Breast epithelium (tissue), 3 donors: ENCODE results near the gene CISTR.

Experiments
- POLR2A ChIP-seq: fragments of 450-650 bp; IDR thresholded peaks from one replicate; pipeline ENCODE4 v1.6.1; 2016; ENCODE audit warnings: antibody characterized with exemption, mild to moderate bottlenecking, moderate library complexity
- POLR2AphosphoS5 ChIP-seq, 3 donors: sonication (generic); formaldehyde crosslinking; IDR thresholded peaks; one replicate each; pipeline ENCODE4 v1.6.1; 2017; ENCODE audit warnings: antibody characterized with exemption in 3 of 3
- TF ChIP-seq, protein P1 (sequence below), 3 donors: fragments of 450-650 bp; IDR thresholded peaks; one replicate each; pipeline ENCODE4 v1.5.1; 2016 to 2017; ENCODE audit warnings: antibody characterized with exemption in 3 of 3, mild to moderate bottlenecking in 3 of 3, moderate library complexity in 3 of 3

DNA sequence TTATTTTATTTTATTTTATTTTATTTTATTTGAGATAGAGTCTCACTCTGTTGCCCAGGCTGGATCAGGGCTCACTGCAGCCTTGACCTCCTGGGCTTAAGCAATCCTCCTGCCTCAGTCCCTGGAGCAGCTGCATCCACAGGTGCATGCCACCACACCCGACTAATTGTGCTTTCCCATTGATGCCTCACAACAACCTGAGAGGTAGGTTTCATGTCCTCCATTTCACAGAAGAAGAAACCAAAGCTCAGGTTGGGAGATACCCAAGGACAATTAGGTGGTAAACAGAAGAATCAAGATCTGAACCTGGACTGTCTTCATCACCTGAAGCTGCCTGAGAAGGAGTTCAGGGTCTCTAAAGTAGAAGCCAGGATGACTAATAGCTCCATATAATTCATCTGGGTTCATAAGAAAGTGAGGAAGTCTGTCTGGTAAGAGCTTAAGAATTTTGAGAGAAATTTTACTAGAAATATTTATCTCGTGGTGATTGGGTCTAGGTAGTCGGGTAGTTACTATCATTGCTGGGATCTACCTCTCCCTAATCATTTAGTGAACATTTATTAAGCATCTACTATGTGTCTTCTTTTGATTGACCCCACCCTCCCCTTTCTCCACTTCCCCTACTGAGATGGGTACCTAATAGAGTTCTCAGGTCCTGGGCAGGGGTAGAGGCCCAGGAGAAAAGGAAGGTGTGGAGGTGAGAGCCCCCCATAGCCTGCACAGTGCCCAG is 52.7 kb downstream of the CISTR start:
- TF ChIP-seq, protein P1, sequence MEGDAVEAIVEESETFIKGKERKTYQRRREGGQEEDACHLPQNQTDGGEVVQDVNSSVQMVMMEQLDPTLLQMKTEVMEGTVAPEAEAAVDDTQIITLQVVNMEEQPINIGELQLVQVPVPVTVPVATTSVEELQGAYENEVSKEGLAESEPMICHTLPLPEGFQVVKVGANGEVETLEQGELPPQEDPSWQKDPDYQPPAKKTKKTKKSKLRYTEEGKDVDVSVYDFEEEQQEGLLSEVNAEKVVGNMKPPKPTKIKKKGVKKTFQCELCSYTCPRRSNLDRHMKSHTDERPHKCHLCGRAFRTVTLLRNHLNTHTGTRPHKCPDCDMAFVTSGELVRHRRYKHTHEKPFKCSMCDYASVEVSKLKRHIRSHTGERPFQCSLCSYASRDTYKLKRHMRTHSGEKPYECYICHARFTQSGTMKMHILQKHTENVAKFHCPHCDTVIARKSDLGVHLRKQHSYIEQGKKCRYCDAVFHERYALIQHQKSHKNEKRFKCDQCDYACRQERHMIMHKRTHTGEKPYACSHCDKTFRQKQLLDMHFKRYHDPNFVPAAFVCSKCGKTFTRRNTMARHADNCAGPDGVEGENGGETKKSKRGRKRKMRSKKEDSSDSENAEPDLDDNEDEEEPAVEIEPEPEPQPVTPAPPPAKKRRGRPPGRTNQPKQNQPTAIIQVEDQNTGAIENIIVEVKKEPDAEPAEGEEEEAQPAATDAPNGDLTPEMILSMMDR (IDR thresholded peaks at IDR 0.05), result no peak
- TF ChIP-seq POLR2AphosphoS5 (IDR thresholded peaks at IDR 0.05) (no peak), POLR2A (no peak)
